ENCODE data around the gene TCF7L2.

Gene TCF7L2

GRCh38 chr10:113068178-113068890 lies 118.3 kb downstream of the TCF7L2 start:
- no peak for DNase-seq

DNA sequence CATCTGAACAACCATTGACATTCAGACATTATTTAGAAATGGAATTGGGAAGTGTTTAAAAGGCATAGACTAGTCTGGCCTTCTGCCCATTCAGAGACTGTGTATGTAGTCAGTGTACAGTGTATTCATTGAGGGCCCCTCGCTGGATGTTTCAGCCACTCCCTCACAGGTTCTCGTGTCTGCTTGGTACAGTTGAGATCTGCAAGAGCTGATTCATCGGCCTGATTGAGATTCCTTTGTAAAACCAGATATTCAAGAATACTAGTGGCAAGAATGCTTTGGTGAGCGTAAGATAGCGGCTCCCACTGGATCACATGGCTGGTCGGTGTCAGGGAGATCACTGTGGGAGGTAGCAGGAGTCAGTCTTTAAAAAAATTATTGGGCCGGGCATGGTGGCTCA lies 119.5 kb downstream of the TCF7L2 start:
- DNase-seq: no peak

GRCh38 chr10:113071446-113071845 lies 121.4 kb downstream of the TCF7L2 start:
- no peak for DNase-seq

DNA sequence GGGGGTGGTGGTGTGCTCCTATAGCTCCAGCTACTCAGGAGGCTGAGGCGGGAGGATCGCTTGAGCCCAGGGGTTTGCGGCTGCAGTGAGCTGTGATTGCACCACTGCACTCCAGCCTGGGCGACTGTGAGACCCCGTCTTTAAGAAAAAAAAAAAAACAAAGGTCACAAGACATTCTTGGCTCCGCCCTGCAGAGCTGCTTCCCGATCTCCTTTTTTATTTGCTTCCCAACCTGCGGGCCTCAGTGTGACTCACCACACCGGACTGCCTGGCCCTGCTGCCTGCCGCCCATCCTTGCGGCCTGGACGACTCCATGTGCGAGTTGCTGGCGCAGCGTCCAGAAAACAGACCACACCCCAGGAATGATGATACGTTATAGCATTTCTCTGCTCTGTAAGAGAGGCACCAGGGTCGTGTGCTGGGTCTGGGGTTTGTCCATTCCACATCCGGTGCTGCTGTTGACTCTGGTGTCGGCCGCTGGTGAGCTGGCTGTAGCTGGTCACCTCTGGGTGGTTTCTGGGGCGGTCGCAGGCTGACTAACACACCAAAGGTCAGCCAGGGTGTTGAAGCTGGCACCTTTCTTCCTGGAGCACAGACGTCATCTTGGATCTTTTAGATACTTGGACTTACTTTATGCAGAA lies 123.6 kb downstream of the TCF7L2 start:
- no peak for DNase-seq

DNA sequence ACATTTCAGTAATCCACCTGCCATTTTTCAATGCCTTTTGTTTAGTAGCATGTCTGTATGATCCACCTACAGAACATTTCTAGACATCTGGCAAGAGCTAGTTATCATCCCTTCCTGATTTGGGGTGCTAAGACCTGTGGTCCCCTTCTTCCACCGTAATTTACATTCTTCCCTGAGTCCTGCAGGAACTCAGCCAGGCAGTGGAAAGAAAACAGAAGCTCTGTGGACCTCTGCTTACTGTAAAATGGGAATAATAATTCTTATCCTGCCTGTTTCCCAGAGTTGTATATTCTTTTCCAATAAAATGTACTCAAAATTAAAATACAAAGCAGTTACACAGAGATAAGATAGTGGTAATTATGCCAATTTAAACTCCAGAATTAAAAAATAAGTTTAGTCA lies 126.9 kb downstream of the TCF7L2 start:
- DNase-seq: no peak

DNA sequence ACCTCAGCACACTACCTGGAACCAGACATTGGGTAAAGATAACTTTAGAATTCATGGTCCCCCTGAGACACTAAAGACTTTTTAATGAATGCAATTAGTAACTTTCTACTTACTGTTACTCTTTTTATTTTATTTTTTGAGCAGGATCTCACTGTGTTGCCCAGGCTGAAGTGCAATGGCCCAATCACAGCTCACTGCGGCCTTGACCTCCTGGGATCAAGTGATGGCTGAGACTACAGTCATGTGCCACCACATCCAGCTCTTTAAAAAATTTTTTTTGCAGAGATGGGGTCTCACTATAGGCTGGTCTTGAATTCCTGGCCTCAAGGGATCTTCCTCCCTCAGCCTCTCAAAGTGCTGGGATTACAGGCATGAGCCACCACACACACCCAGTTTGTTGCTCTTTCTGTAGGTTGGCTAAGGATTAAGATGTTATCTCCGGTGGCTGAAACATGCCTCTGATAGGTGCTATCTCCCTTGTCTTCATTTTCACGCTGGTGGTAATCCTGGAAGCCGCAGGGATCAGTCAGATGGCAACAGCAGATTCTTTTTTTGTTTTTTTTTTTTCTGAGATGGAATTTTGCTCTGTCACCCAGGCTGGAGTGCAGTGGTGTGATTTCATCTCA lies 128.3 kb downstream of the TCF7L2 start:
- no peak for DNase-seq

GRCh38 chr10:113080061-113080924 lies 130.2 kb downstream of the TCF7L2 start:
- DNase-seq: no peak

DNA sequence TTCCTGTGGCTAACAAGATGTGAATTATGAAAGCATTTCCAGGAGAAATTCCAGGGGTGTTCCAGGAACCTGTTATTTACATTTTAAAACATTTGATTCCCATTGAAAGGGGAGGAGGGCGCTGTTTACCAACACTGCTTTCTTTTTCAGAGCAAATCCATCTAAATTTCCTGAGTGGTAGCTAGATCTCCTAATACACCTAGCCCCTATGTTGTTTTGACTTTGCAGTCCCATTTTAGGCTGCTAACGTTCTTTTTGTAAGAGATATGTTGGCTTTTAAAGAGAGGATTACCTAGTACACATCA lies 130.8 kb downstream of the TCF7L2 start:
- DNase-seq: no peak

DNA sequence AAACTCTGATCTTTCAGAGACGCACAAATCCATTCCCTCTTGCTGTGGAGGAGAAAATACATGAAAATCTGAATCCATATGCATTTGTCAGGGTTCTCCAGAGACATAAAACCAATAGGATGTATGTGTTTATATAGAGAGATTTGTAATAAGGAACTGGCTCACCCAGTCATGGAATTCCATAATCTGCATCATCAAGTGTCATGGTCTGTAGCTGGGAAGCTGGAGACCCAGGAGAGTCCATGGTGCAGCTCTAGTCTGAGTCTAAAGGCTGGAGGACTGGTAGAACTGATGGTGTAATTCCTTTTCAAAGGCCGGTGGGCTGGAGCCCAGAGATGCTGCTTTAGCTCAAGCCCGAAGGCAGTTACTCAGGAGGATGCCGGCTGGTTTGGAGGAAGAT lies 134.0 kb downstream of the TCF7L2 start:
- no peak for DNase-seq

DNA sequence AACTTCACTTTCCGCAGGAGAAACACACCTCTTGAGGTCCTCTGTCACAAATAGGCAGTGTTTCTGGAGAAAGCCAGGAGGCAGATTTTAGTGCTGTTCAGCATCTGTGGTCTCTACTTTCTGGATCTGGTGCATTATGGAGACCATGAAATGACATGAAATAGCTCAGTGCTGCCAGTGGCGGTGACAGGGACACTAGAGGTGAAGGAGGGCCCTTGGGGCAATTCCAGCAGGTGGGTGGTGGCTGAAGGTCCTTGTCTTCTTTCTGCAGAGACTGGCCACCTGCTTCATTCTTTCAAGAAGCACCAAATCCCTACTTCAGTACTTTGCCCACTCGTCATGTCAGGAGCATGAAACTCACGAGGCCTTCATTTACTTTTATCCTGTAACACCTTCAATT lies 135.7 kb downstream of the TCF7L2 start:
- DNase-seq: no peak

- no peak for DNase-seq
Observed at GRCh38 chr10:113086282-113086681, 136.2 kb downstream of the TCF7L2 start.

DNA sequence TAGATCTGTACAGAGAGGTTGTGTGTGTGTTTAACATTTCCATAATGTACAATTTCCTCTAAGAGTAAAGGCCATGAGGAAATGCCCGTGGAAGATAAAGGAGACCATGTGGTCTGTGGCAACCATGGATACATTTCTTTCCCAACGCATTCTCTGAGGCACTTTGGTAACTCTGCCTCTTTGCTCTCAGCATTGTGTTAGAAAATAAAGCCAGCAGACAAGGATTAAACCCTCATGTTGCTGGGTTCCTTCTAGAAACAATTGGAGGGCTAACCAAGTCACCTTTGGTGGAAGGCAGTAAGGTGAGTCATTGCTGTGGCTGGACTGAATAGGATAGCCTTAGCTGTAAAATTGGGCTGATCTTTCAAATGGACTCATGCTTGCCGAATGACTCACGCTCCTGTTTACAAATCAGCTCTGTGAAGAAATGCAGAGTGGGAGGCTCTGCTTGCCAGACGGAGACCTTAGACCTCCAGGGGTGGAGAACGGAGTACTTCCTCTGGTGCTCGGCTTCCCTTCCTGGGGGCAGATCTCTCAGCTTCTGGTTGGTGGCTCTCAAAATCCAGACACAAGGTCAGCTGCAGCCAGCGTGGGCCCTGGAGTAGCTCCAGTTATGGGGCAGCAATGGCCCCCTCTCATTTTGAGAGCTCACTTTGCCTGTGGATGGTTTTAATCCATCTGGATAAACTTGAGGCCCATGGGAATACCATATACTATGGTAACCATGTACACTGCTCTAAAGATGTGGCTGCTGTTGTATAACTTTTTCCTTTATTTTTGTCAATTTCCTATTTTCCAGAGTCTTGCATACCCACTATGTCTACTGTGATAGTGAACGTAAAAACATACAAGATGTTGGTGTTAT lies 137.3 kb downstream of the TCF7L2 start:
- no peak for DNase-seq

- no peak for DNase-seq
Observed at GRCh38 chr10:113088194-113088593, 138.1 kb downstream of the TCF7L2 start.

GRCh38 chr10:113089551-113089950 lies 139.5 kb downstream of the TCF7L2 start:
- DNase-seq: no peak

DNA sequence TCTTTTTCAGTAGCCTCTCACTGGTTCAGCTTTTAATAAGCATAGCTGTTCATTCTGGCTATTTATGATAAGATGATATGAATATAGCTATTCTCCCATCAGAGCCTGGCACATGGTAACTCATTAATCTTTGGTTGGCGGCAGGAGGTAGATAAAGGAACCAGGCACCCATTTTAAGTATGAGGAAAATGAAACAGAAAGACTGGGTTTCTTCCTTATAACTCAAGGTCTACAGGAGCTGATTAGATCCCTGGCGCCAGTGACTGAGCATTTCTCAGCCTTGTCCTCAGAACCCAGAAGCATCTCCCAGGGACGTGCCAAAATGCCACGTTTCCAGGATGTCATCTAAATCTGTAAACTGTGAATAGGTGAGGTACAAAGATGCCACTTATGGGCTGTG lies 141.9 kb downstream of the TCF7L2 start:
- no peak for DNase-seq

DNA sequence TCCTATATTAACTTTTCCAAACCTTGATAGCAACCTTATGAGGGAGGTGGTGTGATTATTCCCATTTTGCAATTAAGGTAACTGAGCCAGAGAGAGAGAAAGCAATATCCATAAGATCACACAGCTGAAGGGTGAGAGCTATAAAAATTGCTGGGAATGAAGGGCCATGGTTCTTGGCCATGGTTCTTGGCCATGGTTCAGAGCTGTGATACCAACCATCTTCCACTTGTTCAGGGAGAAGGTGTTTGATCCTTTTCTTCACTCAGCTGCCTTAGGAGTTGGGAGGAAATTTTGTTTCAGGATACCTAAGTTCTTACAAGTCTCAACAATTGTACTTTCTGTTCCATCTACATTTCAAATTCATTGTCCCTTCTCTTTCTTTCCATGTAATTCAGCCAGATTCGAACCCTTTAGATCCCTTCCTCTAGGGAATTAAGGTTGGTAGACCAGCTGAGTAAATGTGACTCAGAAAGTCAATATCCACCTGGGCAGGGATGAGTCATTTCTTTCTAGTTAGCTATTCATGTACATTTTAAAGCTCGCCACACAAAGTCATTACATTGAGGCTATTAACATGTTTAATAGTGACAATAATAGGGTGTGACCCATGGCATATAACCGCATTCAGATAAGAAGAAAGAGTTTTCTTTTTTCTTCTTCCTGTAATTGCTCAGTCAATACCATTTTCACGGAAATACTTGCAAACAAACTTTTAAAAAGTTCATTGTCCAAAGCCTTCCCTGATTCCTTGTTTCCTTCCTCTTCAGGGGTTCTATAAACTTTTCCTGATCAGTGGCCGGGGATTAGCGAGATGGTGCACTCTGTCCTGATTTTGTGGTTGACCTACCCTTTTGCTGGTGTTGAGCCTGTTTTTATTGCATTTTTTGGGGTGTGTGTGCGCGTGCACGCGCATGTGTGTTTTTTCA lies 143.4 kb downstream of the TCF7L2 start:
- no peak for DNase-seq

GRCh38 chr10:113094114-113094486 lies 144.1 kb downstream of the TCF7L2 start:
- no peak for DNase-seq

DNA sequence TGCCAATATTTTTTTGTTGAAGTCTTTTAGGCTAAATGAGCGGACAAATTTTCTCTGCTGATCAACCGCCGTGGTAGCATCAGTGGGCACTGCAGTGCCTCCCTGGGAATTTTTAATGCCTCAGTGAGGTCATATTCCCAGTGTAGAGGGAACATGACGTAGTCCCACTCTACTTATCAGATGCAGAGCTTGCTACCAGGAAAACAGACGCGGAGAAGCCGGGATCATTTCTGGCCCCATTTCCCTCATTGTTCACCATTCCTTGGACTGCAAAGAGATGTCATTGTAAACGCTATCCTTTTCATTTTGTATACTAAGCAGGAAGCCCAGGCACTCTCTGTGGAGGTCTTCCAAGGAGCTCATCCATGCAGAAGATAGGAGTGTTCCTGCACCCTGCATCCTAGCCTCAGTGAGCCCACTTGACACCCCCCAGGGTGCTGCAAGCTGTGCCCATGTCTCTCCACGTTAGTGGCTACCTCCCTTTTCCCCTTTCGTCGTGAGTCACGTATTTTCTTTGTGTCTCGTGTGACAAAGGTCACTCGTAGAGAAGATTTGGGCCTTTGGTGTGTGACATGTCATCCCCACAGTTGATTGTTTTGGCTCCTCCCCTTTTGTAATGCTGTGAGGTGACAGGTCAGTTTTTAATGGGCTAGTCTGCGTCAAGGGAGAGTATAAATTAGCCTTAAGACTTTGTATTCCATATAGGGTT lies 145.5 kb downstream of the TCF7L2 start:
- no peak for DNase-seq

GRCh38 chr10:113096128-113096996 lies 146.3 kb downstream of the TCF7L2 start:
- no peak for DNase-seq

- no peak for DNase-seq
Observed at GRCh38 chr10:113097036-113097435, 147.0 kb downstream of the TCF7L2 start.

Measured in activated CD8-positive, alpha-beta memory T cell treated with anti-CD3 and anti-CD28 coated beads, Interleukin-2, amount 50 U/mL, for 48 hours (primary cell).